Caco-2 (cell line): Measurements from ENCODE around the gene TOMM34. TPM values are rescaled to one million over a fixed set of nuclear protein-coding genes. Genes with fewer than 3 reads are reported as not detected.

Experiments used
- BruUV-seq: library from RNA; stranded (reverse); fragments of 400-500 nt; replicated peaks from 2 replicates; lab custom pipeline; 2021; lab: Mats Ljungman, UMichigan
- CTCF ChIA-PET: fragments of 300-600 bp; sonication (Branson Sonifier 250); formaldehyde crosslinking; loops from one replicate; lab custom pipeline; 2022; ENCODE audit warnings: antibody characterized with exemption; lab: Charles Lee
- POLR2A ChIA-PET: fragments of 300-600 bp; sonication (Branson Sonifier 250); formaldehyde crosslinking; loops from one replicate; lab custom pipeline; 2022; ENCODE audit warnings: antibody characterized with exemption; lab: Charles Lee
- DNase-seq, 2 experiments: peaks; one replicate each; pipeline versions ENCODE4 v3.0.0 to v3.0.0-alpha.2; 2020 to 2022
- H3K27me3 ChIP-seq: replicated peaks from 2 replicates; pipeline ENCODE4 v1.6.0; 2011; ENCODE audit warnings: low read length; ENCODE audit not compliant: control insufficient read depth, insufficient read depth
- H3K36me3 ChIP-seq: 2 replicates; pipeline ENCODE4 v1.5.1; 2011; ENCODE audit warnings: low read length; ENCODE audit not compliant: control insufficient read depth, insufficient read depth
- H3K4me1 ChIP-seq: fragments of 250-450 bp; sonication (Bioruptor Pico); 2 replicates; pipeline ENCODE4 v1.5.1; 2020; ENCODE audit warnings: mild to moderate bottlenecking
- H3K4me3 ChIP-seq: 2 replicates; pipeline ENCODE4 v1.5.1; 2011; ENCODE audit warnings: low read depth, mild to moderate bottlenecking, control low read depth, low read length
- H3K9me3 ChIP-seq: fragments of 250-450 bp; sonication (Bioruptor Pico); 2 replicates; pipeline ENCODE4 v1.5.1; 2020; ENCODE audit warnings: mild to moderate bottlenecking, moderate library complexity
- H3K27ac Mint-ChIP-seq: one replicate; pipeline ENCODE4 v1.8.0; 2022; ENCODE audit warnings: mixed read lengths; ENCODE audit not compliant: unreplicated experiment
- H3K27me3 Mint-ChIP-seq: one replicate; pipeline ENCODE4 v1.8.0; 2022; ENCODE audit warnings: mixed read lengths; ENCODE audit not compliant: insufficient read depth, unreplicated experiment
- H3K36me3 Mint-ChIP-seq: one replicate; pipeline ENCODE4 v1.8.0; 2022; ENCODE audit warnings: mild to moderate bottlenecking, mixed read lengths; ENCODE audit not compliant: insufficient read depth, unreplicated experiment
- H3K4me1 Mint-ChIP-seq: one replicate; pipeline ENCODE4 v1.8.0; 2022; ENCODE audit warnings: low read depth, mixed read lengths; ENCODE audit not compliant: unreplicated experiment
- H3K4me3 Mint-ChIP-seq: one replicate; pipeline ENCODE4 v1.8.0; 2022; ENCODE audit warnings: mild to moderate bottlenecking, moderate library complexity, mixed read lengths; ENCODE audit not compliant: unreplicated experiment
- H3K9me3 Mint-ChIP-seq: one replicate; pipeline ENCODE4 v1.8.0; 2022; ENCODE audit warnings: mixed read lengths; ENCODE audit not compliant: unreplicated experiment
- intact Hi-C: fragments of 100-400 bp; cut with micrococcal nuclease; formaldehyde crosslinking; loops from one replicate; pipeline ENCODE4 v1.10.0; 2022; ENCODE audit not compliant: unreplicated experiment
- total RNA-seq: library from RNA; stranded (reverse); gene quantifications from 2 replicates; pipeline ENCODE4 v1.2.3, GENCODE V29; 2022
- TF ChIP-seq, protein P1 (sequence below), 2 experiments: fragments of 200-600 bp in 1 of 2; IDR thresholded peaks; 1 replicate in 1 of 2; 2 replicates in 1 of 2; pipeline versions ENCODE4 v1.5.1 to v1.8.0; 2011 to 2022; ENCODE audit warnings: antibody characterized with exemption in 1 of 2, control low read depth in 1 of 2, inconsistent platforms in 1 of 2, low read depth in 1 of 2, low read length in 1 of 2, mild to moderate bottlenecking in 1 of 2, moderate library complexity in 1 of 2; ENCODE audit not compliant: insufficient read depth in 1 of 2, severe bottlenecking in 1 of 2, unreplicated experiment in 1 of 2

TOMM34 gene
- total RNA-seq, 1 experiment from 2014 or later = 139 TPM

- POLR2A ChIA-PET = no interaction called here
Observed at GRCh38 chr20:44963325-44964215, 3.4 kb upstream of the TOMM34 start.

DNA sequence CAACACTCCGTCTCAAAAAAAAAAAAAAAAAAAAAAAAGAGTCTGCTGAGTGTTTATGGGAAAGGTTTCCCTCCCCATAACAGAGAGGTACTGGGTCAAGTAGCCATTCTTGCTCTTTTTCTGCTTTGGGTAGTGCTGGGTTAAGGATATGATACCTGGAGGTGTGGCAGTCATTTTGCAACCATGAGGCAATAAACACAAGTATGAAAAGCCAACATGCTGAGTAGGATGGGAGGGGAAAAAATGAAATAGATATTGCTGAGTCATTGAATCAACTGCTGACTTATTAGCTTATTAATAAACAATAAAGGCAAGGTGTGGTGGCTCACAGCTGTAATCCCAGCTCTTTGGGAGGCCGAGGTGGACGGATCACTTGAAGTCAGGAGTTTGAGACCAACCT is 2.3 kb upstream of the TOMM34 start:
- TF ChIP-seq, protein P1, sequence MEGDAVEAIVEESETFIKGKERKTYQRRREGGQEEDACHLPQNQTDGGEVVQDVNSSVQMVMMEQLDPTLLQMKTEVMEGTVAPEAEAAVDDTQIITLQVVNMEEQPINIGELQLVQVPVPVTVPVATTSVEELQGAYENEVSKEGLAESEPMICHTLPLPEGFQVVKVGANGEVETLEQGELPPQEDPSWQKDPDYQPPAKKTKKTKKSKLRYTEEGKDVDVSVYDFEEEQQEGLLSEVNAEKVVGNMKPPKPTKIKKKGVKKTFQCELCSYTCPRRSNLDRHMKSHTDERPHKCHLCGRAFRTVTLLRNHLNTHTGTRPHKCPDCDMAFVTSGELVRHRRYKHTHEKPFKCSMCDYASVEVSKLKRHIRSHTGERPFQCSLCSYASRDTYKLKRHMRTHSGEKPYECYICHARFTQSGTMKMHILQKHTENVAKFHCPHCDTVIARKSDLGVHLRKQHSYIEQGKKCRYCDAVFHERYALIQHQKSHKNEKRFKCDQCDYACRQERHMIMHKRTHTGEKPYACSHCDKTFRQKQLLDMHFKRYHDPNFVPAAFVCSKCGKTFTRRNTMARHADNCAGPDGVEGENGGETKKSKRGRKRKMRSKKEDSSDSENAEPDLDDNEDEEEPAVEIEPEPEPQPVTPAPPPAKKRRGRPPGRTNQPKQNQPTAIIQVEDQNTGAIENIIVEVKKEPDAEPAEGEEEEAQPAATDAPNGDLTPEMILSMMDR (IDR thresholded peaks at IDR 0.05; ENCODE audit: insufficient read depth in 1 of 2, low read depth in 1 of 2, low read length in 1 of 2, severe bottlenecking in 1 of 2, unreplicated experiment in 1 of 2) = no peak
- Mint-ChIP-seq H3K27ac (peak overlapping the region; percentile 75), H3K4me3 (no peak overlapping the region), H3K4me1 (peaks cover 46% of the 10 kb centered on the region), H3K36me3 (peaks cover 37% of the 10 kb centered on the region), H3K27me3 (no peaks in the 10 kb centered on the region), H3K9me3 (no peaks in the 10 kb centered on the region)
- no peak for DNase-seq
- Histone ChIP-seq H3K4me1 (peaks cover 51% of the 10 kb centered on the region), H3K4me3 (no peak overlapping the region), H3K36me3 (peaks cover 2% of the 10 kb centered on the region; the same call in 1 of the 2 replicates), H3K9me3 (no peaks in the 10 kb centered on the region), H3K27me3 (no peaks in the 10 kb centered on the region)
- POLR2A ChIA-PET = no interaction called here
- no TSS peak for BruUV-seq
- CTCF ChIA-PET = interaction anchor here (0.7 kb wide), 1 partner anchor 16 kb away, joined by 6 read pairs; no protein-coding TSS in a partner anchor
- intact Hi-C loops = no loop called here

More at GRCh38 chr20:44963325-44964215, 3.4 kb upstream of the TOMM34 start:
- H3K27ac Mint-ChIP-seq = no peak overlapping the region
- TF ChIP-seq, protein P1 (IDR thresholded peaks at IDR 0.05; ENCODE audit: insufficient read depth in 1 of 2, low read depth in 1 of 2, low read length in 1 of 2, severe bottlenecking in 1 of 2, unreplicated experiment in 1 of 2) = no peak
- Histone ChIP-seq H3K4me3 (no peak overlapping the region), H3K9me3 (no peaks in the 10 kb centered on the region), H3K36me3 (no peaks in the 10 kb centered on the region; the same call in 1 of the 2 replicates), H3K4me1 (peaks cover 47% of the 10 kb centered on the region), H3K27me3 (no peaks in the 10 kb centered on the region)
- CTCF ChIA-PET = no interaction called here
- H3K4me3 Mint-ChIP-seq = no peak overlapping the region
- no peaks in the 10 kb centered on the region for H3K9me3 Mint-ChIP-seq
- no peak for DNase-seq
- peaks cover 48% of the 10 kb centered on the region for H3K4me1 Mint-ChIP-seq
- no TSS peak for BruUV-seq
- H3K27me3 Mint-ChIP-seq = no peaks in the 10 kb centered on the region
- H3K36me3 Mint-ChIP-seq = peaks cover 26% of the 10 kb centered on the region
- intact Hi-C loops = no loop called here

- H3K4me1 Mint-ChIP-seq = peaks cover 42% of the 10 kb centered on the region
- no peaks in the 10 kb centered on the region for H3K9me3 ChIP-seq
- ChIA-PET POLR2A (no interaction called here), CTCF (no interaction called here)
- H3K4me3 ChIP-seq = no peak overlapping the region
- intact Hi-C loops = no loop called here
- no TSS peak for BruUV-seq
- H3K9me3 Mint-ChIP-seq = no peaks in the 10 kb centered on the region
- H3K4me3 Mint-ChIP-seq = peak overlapping the region; percentile 1
- peaks cover 2% of the 10 kb centered on the region; the same call in 1 of the 2 replicates for H3K36me3 ChIP-seq
- H3K27ac Mint-ChIP-seq = peak overlapping the region; percentile 75
- DNase-seq = peak in 1 of 2 experiments; percentile 38
- peaks cover 42% of the 10 kb centered on the region for H3K36me3 Mint-ChIP-seq
- no peaks in the 10 kb centered on the region for H3K27me3 Mint-ChIP-seq
- H3K4me1 ChIP-seq = peaks cover 52% of the 10 kb centered on the region
- TF ChIP-seq, protein P1 (IDR thresholded peaks at IDR 0.05; ENCODE audit: insufficient read depth in 1 of 2, low read depth in 1 of 2, low read length in 1 of 2, severe bottlenecking in 1 of 2, unreplicated experiment in 1 of 2) = no peak
- H3K27me3 ChIP-seq = no peaks in the 10 kb centered on the region
Observed at GRCh38 chr20:44961870-44962267, 1.7 kb upstream of the TOMM34 start.
